ENCODE data around the gene CAMK2A. TPM values are rescaled to one million over a fixed set of nuclear protein-coding genes. Genes with fewer than 3 reads are reported as not detected.

Gene CAMK2A
- total and polyA plus RNA-seq, 4 donors: under 0.01 TPM; not detected in 3

DNA sequence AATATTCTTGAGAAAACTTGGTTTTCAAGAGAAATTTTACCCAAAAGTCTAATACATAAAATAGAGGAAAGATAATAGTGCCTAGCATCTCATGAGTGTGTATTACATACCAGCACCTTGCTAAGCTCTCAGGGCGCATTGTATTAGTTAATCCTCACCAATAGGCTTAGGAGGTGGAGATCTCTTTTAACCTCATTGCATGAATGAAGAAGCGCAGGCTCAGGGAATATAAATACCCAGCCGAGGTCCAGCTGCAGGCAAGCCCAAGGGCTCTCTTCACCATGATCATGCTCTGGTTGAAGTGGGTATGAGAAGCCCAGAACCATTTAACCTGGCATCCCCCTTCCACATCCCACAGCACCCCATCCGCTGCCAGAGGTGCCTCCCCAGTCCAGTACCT lies 46.0 kb downstream of the CAMK2A start:
- H3K27me3 ChIP-seq (ENCODE audit: control insufficient read depth in 4 of 4, insufficient read depth in 4 of 4, low read length in 3 of 4): no peaks in the 10 kb centered on the region
- no peak for TF ChIP-seq HNF4G (IDR thresholded peaks at IDR 0.05)
- no peak for TF ChIP-seq SP1 (IDR thresholded peaks at IDR 0.05)
- TF ChIP-seq, protein P1, sequence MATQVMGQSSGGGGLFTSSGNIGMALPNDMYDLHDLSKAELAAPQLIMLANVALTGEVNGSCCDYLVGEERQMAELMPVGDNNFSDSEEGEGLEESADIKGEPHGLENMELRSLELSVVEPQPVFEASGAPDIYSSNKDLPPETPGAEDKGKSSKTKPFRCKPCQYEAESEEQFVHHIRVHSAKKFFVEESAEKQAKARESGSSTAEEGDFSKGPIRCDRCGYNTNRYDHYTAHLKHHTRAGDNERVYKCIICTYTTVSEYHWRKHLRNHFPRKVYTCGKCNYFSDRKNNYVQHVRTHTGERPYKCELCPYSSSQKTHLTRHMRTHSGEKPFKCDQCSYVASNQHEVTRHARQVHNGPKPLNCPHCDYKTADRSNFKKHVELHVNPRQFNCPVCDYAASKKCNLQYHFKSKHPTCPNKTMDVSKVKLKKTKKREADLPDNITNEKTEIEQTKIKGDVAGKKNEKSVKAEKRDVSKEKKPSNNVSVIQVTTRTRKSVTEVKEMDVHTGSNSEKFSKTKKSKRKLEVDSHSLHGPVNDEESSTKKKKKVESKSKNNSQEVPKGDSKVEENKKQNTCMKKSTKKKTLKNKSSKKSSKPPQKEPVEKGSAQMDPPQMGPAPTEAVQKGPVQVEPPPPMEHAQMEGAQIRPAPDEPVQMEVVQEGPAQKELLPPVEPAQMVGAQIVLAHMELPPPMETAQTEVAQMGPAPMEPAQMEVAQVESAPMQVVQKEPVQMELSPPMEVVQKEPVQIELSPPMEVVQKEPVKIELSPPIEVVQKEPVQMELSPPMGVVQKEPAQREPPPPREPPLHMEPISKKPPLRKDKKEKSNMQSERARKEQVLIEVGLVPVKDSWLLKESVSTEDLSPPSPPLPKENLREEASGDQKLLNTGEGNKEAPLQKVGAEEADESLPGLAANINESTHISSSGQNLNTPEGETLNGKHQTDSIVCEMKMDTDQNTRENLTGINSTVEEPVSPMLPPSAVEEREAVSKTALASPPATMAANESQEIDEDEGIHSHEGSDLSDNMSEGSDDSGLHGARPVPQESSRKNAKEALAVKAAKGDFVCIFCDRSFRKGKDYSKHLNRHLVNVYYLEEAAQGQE (IDR thresholded peaks at IDR 0.05): no peak
- TF ChIP-seq, protein P2, sequence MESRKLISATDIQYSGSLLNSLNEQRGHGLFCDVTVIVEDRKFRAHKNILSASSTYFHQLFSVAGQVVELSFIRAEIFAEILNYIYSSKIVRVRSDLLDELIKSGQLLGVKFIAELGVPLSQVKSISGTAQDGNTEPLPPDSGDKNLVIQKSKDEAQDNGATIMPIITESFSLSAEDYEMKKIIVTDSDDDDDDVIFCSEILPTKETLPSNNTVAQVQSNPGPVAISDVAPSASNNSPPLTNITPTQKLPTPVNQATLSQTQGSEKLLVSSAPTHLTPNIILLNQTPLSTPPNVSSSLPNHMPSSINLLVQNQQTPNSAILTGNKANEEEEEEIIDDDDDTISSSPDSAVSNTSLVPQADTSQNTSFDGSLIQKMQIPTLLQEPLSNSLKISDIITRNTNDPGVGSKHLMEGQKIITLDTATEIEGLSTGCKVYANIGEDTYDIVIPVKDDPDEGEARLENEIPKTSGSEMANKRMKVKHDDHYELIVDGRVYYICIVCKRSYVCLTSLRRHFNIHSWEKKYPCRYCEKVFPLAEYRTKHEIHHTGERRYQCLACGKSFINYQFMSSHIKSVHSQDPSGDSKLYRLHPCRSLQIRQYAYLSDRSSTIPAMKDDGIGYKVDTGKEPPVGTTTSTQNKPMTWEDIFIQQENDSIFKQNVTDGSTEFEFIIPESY (IDR thresholded peaks at IDR 0.05): no peak
- TF ChIP-seq, protein P3, sequence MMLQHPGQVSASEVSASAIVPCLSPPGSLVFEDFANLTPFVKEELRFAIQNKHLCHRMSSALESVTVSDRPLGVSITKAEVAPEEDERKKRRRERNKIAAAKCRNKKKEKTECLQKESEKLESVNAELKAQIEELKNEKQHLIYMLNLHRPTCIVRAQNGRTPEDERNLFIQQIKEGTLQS (IDR thresholded peaks at IDR 0.05): no peak
- TF ChIP-seq NR2F2 (IDR thresholded peaks at IDR 0.05): no peak
- TF ChIP-seq FOXA2 (IDR thresholded peaks at IDR 0.05): no peak
- TF ChIP-seq HNF4A (conservative IDR thresholded peaks at IDR 0.05): no peak
- TF ChIP-seq RAD21 (IDR thresholded peaks at IDR 0.05): no peak
- no peak for TF ChIP-seq YY1 (IDR thresholded peaks at IDR 0.05)
- no peak for TF ChIP-seq FOXA1 (IDR thresholded peaks at IDR 0.05)
- TF ChIP-seq JUND (IDR thresholded peaks at IDR 0.05): no peak
- no peak for TF ChIP-seq EGR1 (IDR thresholded peaks at IDR 0.05; ENCODE audit: low read depth in 2 of 2)
- TF ChIP-seq TAF1 (conservative IDR thresholded peaks at IDR 0.05): no peak
- TF ChIP-seq, protein P4, sequence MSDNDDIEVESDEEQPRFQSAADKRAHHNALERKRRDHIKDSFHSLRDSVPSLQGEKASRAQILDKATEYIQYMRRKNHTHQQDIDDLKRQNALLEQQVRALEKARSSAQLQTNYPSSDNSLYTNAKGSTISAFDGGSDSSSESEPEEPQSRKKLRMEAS (IDR thresholded peaks at IDR 0.05): no peak
- TF ChIP-seq GABPA (IDR thresholded peaks at IDR 0.05 in 1 of 2, conservative IDR thresholded peaks at IDR 0.05 in 1 of 2): no peak
- TF ChIP-seq RXRA (IDR thresholded peaks at IDR 0.05): no peak
- TF ChIP-seq, protein P5, sequence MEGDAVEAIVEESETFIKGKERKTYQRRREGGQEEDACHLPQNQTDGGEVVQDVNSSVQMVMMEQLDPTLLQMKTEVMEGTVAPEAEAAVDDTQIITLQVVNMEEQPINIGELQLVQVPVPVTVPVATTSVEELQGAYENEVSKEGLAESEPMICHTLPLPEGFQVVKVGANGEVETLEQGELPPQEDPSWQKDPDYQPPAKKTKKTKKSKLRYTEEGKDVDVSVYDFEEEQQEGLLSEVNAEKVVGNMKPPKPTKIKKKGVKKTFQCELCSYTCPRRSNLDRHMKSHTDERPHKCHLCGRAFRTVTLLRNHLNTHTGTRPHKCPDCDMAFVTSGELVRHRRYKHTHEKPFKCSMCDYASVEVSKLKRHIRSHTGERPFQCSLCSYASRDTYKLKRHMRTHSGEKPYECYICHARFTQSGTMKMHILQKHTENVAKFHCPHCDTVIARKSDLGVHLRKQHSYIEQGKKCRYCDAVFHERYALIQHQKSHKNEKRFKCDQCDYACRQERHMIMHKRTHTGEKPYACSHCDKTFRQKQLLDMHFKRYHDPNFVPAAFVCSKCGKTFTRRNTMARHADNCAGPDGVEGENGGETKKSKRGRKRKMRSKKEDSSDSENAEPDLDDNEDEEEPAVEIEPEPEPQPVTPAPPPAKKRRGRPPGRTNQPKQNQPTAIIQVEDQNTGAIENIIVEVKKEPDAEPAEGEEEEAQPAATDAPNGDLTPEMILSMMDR (IDR thresholded peaks at IDR 0.05; ENCODE audit: low read depth, low read length, missing input control): no peak
- no peak overlapping the region for H3K4me3 ChIP-seq (ENCODE audit: low read depth in 1 of 3, low read length in 3 of 3)
- no peaks in the 10 kb centered on the region for H3K4me1 ChIP-seq (ENCODE audit: control insufficient read depth in 4 of 4, insufficient read depth in 4 of 4, low read length in 3 of 4)
- WGBS: 79% methylated on average over 4 of the region's 4 CpGs
- H3K27ac ChIP-seq (ENCODE audit: low read depth in 1 of 2, low read length in 2 of 2): no peak overlapping the region
- no peak overlapping the region for H3K9ac ChIP-seq (ENCODE audit: low read depth in 1 of 2, low read length in 2 of 2)
- H3K9me3 ChIP-seq (ENCODE audit: control insufficient read depth in 4 of 4, low read length in 3 of 4): no peaks in the 10 kb centered on the region
- no peak for DNase-seq (ENCODE audit: low spot score)
- no peaks in the 10 kb centered on the region for H3K36me3 ChIP-seq (ENCODE audit: control insufficient read depth in 4 of 4, insufficient read depth in 3 of 4, low read depth in 1 of 4, low read length in 3 of 4)
